Fibroblast of gingiva (primary cell): Measurements from ENCODE around the gene SPATA3.
A peak's percentile ranks its signal among the peaks of the same experiment; 100 is the strongest.
"Not testable (repeated sequence)": the region's sequence is repeated elsewhere in the genome, so short reads cannot be mapped to it uniquely, and the experiment has no call there.

Experiments
- DNase-seq: peaks from one replicate; pipeline ENCODE4 v3.0.0-alpha.2; 2011; ENCODE audit warnings: low read depth

SPATA3 gene

DNA sequence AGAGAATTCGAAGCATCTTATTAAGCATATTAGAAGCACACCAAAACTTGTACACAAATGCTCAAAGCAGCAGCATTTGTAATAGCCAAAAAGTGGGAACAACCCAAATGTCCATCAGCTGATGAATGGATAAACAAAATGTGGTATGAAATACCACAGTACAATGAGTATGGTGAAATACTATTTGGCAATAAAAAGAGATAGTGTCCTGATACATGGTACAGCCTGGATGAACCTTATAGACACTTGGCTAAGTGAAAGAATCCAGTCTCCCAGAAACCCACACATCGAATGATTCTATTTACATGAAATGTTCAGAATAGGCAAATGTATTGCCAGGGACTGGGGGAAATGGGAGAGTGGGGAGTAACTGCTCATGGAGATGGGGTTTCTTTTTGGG lies 3.0 kb downstream of the SPATA3 start:
- DNase-seq = peak; percentile 18

DNA sequence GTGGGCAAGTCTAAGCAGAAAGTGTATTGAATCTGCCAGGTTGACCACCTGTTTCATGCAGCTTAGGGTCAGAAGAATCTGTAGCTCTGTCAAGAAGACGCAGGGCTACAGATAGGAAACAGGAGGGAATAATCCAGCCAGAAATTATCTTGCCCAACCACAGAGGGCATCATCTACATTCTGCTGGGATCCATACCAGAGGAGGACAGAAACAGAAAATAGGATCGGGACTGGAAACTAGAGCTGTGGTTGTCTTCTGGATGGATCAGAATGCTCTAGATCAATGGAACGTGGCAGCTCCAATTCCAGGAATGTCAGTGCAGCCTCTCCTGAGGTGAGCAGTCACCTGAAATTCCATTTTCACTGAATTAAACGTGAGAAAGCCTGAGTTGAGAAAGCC lies 3.6 kb downstream of the SPATA3 start:
- DNase-seq = no peak

- no peak for DNase-seq
These were observed 4.4 kb downstream of the SPATA3 start for GRCh38 chr2:231000211-231000904.

DNA sequence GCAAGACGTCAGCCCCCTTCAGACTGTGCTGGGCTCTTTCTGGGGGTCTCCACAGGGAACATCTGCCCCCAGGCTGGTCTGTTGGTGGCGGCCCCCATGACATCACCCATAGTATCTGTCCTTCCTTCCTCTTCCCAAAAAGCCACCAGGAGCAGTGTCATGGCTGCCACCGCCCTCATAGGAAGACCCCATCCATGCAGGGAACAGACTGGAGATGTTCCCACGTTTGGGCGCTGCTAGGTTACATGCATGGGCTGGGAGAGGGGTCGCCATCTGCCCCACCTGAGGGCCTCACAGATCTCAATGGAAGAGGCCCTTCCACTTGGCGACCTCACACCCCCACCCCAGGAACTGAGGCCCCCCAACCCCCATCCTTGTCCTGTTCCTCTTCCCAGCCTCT lies 5.1 kb downstream of the SPATA3 start:
- DNase-seq = no peak

DNA sequence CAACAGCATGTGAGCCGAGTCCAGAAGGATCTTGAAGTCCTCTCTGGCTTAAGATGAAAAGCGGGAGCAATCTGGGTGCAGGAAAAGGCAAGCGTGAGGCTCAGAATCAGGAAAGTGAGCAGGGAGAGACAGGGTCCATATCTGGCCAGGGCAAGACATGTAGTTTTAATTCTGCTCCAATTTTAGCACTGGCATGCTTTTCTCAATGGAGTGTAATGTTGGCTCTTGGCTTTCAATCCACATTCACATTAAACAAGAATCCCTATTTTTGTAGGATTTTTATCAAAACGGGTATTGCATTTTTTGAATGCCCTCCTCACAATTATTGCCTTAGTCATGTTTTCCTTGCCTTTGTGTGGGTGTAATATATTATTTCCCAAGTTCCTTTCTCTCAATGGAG lies 6.0 kb downstream of the SPATA3 start:
- DNase-seq = no peak

DNA sequence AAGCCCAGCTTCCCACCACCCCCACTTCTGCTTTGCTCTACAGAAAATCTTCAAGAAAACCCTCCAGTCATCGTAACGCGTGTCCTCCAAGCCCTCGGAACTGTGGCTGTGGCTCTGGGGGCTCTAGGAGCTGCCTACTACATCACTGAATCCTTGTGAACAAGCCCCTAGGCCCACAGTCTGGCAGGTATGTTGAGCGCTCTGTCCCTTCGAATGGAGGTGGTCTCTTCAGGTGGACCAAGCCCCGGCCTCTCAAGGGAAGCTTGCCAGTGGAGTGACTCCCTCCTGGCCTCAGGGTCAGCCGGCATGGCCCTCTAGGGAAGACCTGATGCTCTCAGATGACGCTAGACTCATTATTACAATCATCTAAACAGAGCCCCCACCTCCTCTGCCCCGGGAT lies 6.7 kb downstream of the SPATA3 start:
- no peak for DNase-seq

DNA sequence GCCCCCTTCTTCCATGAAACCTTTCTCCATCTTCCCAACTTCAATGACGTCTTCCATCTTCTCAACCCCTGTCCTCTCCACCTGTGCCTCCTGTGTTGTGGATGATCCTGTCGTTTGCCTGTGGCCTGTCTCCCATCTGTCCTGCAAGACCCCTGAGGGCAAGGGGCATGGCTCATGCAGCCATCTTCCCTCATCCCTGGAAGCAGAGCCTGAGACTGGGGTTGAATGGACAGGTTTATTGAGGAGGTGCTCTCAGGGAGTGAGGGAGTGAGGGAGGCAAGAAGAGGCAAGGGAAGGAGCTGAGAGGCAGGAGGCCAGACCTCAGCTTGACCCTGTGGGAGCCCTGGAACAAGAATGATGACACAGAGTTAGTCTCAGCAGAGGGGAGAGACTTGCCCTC lies 7.3 kb downstream of the SPATA3 start:
- DNase-seq = no peak

- not testable (repeated sequence) for DNase-seq
These were observed 9.0 kb downstream of the SPATA3 start for GRCh38 chr2:231004930-231005329.

DNA sequence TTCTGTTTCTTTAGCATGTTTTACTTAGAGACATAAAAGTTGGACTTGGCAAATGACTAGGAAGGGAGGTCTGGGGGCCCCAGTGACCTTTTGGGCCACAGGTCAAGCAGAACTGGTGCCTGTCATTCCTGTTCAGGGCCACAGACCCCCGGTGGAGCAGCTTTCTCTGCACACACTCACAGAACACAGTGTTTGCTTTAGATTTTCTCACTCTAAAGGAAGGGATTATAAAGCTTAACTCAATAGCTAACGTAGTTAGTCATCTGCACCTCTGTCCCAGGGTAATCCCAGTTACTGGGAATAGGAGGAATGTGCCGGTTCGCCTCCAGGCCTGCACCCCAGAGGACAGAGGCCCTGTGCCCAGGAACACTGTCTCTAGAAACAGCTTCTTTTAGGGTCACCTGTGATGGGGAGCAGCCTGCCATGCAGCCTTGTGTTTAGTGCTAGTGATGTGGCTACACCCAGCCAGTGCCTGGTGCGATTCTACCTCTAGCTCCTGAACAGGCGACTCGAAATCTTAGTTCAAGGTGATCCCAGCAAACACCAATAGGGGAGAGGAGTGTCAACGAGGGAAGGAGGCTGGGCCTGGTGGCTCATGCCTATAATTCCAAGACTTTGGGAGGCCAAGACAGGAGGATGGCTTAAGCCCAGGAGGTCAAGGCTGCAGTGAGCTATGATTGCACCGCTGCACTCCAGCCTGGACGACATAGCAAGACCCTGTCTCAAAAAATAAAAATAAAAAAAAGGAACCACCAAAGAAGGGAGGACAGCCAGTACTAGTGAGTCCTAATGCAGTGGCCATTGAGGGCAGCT lies 11.6 kb downstream of the SPATA3 start:
- DNase-seq = no peak

- no peak for DNase-seq
These were observed 12.2 kb downstream of the SPATA3 start for GRCh38 chr2:231008131-231008530.

GRCh38 chr2:231009236-231009919 lies 13.5 kb downstream of the SPATA3 start:
- DNase-seq = no peak

DNA sequence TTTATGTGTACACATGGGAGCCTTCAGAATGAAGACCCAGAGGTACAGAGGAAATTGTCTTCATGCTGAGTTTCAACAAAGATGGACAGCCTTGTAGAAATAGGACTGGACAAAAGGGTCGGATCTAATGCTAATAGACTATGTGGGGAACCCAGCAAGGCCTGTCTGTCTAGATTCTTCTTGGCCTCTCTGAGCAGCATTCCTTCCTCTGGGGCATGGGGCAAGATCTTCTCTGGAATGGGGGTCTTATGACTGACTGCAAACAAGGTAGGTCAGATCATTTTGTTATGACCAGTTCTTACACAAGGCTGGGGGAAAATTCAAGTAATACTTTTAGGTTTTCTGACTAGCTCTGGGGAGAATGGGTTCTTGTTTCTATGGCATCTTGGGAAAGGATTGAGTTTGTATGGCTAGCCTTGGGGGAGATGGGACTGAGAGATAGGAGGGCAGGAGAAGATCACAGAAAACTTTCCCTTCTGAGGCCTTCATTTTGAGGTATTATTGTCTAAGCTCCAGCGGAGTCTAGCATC lies 14.3 kb downstream of the SPATA3 start:
- no peak for DNase-seq

DNA sequence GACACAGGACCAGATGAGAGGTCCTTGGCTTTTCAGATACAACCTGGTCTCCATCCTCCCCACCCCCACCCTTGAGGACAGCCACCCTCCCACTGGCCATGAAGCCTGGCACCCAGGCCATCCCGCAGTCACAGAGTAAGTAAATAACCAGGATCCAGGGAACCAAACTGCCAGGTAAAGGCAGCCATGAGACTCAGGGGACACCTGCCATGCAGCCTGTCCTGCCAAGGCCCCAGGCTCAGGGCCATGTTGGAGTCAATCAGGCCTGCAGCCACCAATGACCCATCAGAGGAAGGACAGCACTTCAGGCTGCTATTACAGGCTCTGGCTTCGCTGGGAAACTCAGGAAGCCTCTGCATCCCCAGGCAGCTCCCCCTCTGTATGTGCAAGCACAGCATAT lies 15.6 kb downstream of the SPATA3 start:
- DNase-seq = no peak

- no peak for DNase-seq
These were observed 16.5 kb downstream of the SPATA3 start for GRCh38 chr2:231012463-231012862.

- no peak for DNase-seq
These were observed 17.9 kb downstream of the SPATA3 start for GRCh38 chr2:231013820-231014219.

DNA sequence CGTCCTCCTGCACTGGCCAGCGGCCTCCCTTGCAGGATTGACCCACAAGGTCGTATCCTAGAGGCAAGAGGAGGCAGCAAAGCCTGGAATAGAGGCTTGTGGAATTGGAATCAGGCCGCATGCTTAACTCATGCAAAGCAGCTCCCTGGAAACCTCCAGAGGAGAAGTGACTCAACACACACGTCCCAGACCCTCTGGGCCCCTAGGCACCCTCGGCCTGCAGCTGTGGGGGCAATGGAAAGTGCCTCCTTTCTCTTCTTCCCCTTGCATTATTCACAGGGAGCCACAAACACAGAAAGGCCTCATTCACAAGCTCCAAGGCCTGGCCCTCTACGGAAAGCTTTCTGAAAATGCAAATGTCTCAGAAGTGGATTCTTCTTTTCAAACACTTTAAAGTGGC lies 19.6 kb downstream of the SPATA3 start:
- DNase-seq = no peak

GRCh38 chr2:231015926-231016325 lies 20.0 kb downstream of the SPATA3 start:
- no peak for DNase-seq

DNA sequence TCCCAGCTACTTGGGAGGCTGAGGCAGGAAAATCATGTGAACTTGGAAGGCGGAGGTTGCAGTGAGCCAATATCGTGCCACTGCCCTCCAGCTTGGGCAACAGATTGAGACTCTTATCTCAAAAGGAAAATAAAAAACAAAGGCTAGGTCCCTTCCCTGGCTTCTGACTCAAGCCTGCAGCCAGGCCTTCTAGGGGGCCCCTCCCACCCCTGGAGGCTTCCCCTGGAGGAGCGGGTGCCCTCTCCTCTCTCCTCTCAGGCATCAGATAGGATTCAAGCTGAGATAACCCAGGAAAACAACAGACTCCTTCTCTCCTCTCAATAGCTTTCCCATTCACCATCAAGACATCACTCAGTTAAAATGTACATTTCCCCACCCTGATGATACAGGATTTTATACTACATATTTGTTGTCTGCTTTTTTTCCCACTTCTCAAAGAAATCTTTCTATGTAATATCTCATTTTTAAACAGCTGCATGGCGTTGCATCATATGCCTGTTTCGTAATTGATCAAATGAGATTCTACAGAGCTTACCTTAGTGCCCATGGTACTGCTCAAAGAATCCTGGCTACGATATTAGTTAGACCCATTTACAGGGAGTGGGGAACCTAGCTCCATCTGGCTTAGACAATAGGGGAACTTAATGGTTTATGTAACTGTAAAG lies 20.8 kb downstream of the SPATA3 start:
- DNase-seq = no peak

DNA sequence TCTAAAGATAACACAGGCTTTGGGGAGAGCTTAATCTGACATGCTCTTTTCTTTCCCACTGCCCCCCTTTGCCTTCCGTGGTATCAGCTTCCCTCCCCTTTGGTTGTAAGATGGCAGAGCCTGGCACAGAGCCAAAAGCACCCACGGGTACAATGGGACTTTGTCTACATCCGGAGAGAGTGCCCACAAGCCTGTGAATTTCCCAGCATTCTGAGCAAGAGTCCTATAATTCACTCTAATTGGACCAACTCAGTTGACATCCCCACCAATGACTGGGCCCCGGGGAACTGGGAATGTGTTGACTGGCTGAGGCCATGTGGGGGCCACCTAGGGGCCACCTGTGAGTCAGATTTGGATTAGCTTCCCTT lies 21.3 kb downstream of the SPATA3 start:
- no peak for DNase-seq

DNA sequence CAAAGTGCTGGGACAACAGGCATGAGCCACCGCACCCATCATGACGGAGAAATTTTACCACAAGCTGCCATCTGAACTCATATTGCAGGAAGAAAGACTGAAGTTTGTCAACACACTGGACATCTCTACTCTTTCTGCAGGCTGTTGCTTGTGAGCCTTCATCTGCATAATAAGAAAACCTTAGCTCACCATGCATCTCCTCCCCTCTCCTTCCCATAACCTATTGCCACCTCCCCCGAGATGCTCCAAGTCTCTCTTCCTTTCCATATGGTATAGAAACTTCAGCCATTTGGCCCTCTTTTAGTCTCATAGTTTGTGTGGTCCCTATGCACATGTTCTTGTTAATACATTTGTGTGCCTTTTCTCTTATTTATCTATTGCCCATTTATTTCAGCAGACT lies 22.3 kb downstream of the SPATA3 start:
- no peak for DNase-seq

DNA sequence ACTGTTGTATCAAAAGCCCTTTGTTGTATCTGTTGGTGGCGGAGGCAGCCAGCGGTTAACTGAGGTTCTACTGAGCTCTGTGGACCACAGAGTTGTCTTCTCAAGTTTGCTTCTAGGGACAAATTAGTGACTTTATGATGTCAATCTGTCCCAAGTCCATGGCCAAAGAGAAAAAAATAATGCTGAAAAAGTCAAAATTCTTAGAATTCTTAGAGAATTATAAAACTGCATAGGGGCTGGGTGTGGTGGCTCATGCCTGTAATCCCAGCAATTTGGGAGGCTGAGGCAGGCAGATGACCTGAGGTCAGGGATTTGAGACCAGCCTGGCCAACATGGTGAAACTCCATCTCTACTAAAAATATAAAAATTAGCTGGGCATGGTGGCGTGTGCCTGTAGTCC lies 29.1 kb downstream of the SPATA3 start:
- DNase-seq = not testable (repeated sequence)

DNA sequence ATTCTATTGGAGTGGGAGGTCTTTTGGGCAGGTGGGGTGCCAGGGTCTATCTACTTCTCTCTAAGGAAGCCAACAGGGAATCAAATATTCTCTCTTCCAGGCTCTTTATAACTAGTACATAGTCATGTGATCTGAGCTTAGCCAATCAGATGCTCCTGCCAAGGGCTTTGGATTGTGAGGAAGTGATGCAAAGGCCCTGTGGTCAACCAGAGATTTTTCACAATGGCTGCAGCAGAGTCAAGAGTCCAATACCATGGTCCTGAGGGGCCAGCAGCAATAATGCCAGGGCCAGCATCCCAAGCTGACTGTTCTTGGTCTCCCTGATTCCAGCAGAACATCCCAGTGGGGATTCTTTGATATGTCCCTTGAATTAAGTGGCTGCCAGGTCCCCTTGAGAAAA lies 33.0 kb downstream of the SPATA3 start:
- DNase-seq = no peak
